A549 (cell line): ENCODE results near the gene KCNK13. TPM values are rescaled to one million over a fixed set of nuclear protein-coding genes. Genes with fewer than 3 reads are reported as not detected.

Experiments used
- ATAC-seq, 2 experiments: fragments of 200-7000 bp in 1 of 2; fragments of >200 bp in 1 of 2; cut with Nextera tagmentation in 1 of 2; cut with Tn5 transposase in 1 of 2; 3 replicates each; pipeline versions ENCODE4 v1.8.0 to v1.9.1; 2018 to 2020; ENCODE audit warnings: mild to moderate bottlenecking in 1 of 2, moderate library complexity in 1 of 2
- CTCF ChIA-PET: fragments of 300-600 bp; sonication (Branson Sonifier 250); formaldehyde crosslinking; extraction: SDS; loops from one replicate; lab custom pipeline; 2021; ENCODE audit warnings: antibody characterized with exemption, inconsistent platforms; lab: Yijun Ruan, JAX
- POLR2A ChIA-PET: fragments of 350-600 bp; formaldehyde crosslinking; extraction: SDS; loops from one replicate; lab custom pipeline; 2021; ENCODE audit warnings: antibody characterized with exemption, inconsistent platforms; lab: Yijun Ruan, JAX
- DNase-seq, 2 experiments: peaks; one replicate each; pipeline versions ENCODE4 v3.0.0 to v3.0.0-alpha.2; 2011 to 2016; ENCODE audit warnings: low read depth in 1 of 2, low spot score in 1 of 2
- FAIRE-seq: peaks from 2 replicates; lab custom pipeline; 2011; peaks lifted over from hg19 to GRCh38; lab: Jason Lieb, UNC
- H3K27ac ChIP-seq, 2 experiments: fragments of >200 bp; sonication (Bioruptor Twin); formaldehyde crosslinking; 3 replicates each; pipeline ENCODE4 v1.5.1; 2016 to 2017
- H3K4me1 ChIP-seq: fragments of >200 bp; sonication (Bioruptor Twin); formaldehyde crosslinking; 3 replicates; pipeline ENCODE4 v1.6.1; 2016
- H3K4me2 ChIP-seq: fragments of >200 bp; sonication (Bioruptor Twin); formaldehyde crosslinking; 3 replicates; pipeline ENCODE4 v1.6.1; 2016
- H3K4me3 ChIP-seq: fragments of >200 bp; sonication (Bioruptor Twin); formaldehyde crosslinking; 3 replicates; pipeline ENCODE4 v1.5.1; 2016
- H3K9me3 ChIP-seq: fragments of >200 bp; sonication (Bioruptor Twin); formaldehyde crosslinking; 3 replicates; pipeline ENCODE4 v1.6.1; 2016
- CBX8 ChIP-seq: fragments of 200-600 bp; sonication (generic); IDR thresholded peaks from 2 replicates; pipeline ENCODE4 v1.6.1; 2016
- CEBPB ChIP-seq, 2 experiments: fragments of >200 bp in 1 of 2; sonication (Bioruptor Twin) in 1 of 2; formaldehyde crosslinking in 1 of 2; IDR thresholded peaks; 2 replicates each; pipeline ENCODE4 v1.6.1; 2012 to 2016
- CHD2 ChIP-seq: fragments of 150-350 bp; IDR thresholded peaks from 2 replicates; pipeline ENCODE4 v1.6.1; 2014; ENCODE audit warnings: low read length; ENCODE audit not compliant: partially characterized antibody
- CTCF ChIP-seq: fragments of >200 bp; sonication (Bioruptor Twin); formaldehyde crosslinking; IDR thresholded peaks from 3 replicates; pipeline ENCODE4 v1.5.1; 2016
- E2F6 ChIP-seq: IDR thresholded peaks from 2 replicates; pipeline ENCODE4 v1.6.1; 2012; ENCODE audit warnings: low read depth, borderline replicate concordance
- EHF ChIP-seq: fragments of 250-450 bp; sonication (Bioruptor Pico); IDR thresholded peaks from 2 replicates; pipeline ENCODE4 v1.5.0; 2020; ENCODE audit warnings: mild to moderate bottlenecking
- ELK1 ChIP-seq: fragments of 150-350 bp; IDR thresholded peaks from 2 replicates; pipeline ENCODE4 v1.6.1; 2014; ENCODE audit warnings: low read depth, mild to moderate bottlenecking, low read length
- FOSB ChIP-seq: fragments of 250-450 bp; sonication (Bioruptor Pico); IDR thresholded peaks from 2 replicates; pipeline ENCODE4 v1.5.0; 2020; ENCODE audit warnings: mild to moderate bottlenecking, moderate library complexity
- GATA3 ChIP-seq: IDR thresholded peaks from 2 replicates; pipeline ENCODE4 v1.6.1; 2012; ENCODE audit warnings: borderline replicate concordance
- HDAC2 ChIP-seq: fragments of 200-600 bp; sonication (generic); IDR thresholded peaks from 2 replicates; pipeline ENCODE4 v1.6.1; 2016
- HEYL ChIP-seq: fragments of 250-450 bp; sonication (Bioruptor Pico); IDR thresholded peaks from 2 replicates; pipeline ENCODE4 v1.8.0; 2021; ENCODE audit warnings: mild to moderate bottlenecking, moderate library complexity
- JUN ChIP-seq, 2 experiments: fragments of >200 bp; sonication (Bioruptor Twin); formaldehyde crosslinking; IDR thresholded peaks; 2 replicates in 1 of 2; 3 replicates in 1 of 2; pipeline ENCODE4 v1.6.1; 2016 to 2017
- MYC ChIP-seq: IDR thresholded peaks from 2 replicates; pipeline ENCODE4 v1.6.1; 2012; ENCODE audit warnings: mild to moderate bottlenecking, inconsistent platforms, low read length, improper control_type of control experiment, borderline replicate concordance
- NFE2L2 ChIP-seq: fragments of 150-350 bp; conservative IDR thresholded peaks from 2 replicates; pipeline ENCODE4 v1.6.1; 2014; ENCODE audit warnings: low read length
- RARB ChIP-seq: fragments of 250-450 bp; sonication (Bioruptor Pico); IDR thresholded peaks from 2 replicates; pipeline ENCODE4 v1.8.0; 2021; ENCODE audit warnings: mild to moderate bottlenecking, moderate library complexity
- SMC3 ChIP-seq: fragments of >200 bp; sonication (Bioruptor Twin); formaldehyde crosslinking; IDR thresholded peaks from 3 replicates; pipeline ENCODE4 v1.6.1; 2018; ENCODE audit warnings: inconsistent platforms
- ZNF302 ChIP-seq: fragments of 250-450 bp; sonication (Bioruptor Pico); IDR thresholded peaks from 2 replicates; pipeline ENCODE4 v1.9.0; 2021; ENCODE audit warnings: inconsistent platforms, mild to moderate bottlenecking, moderate library complexity
- WGBS: methylation state at CpG from one replicate; pipeline ENCODE4 v1.1.6; 2017; ENCODE audit errors: missing lambda C conversion rate; 5-methylcytosine and 5-hydroxymethylcytosine counted together
- polyA plus RNA-seq, 4 experiments: library from polyadenylated mRNA; depleted of rRNA in 3 of 4; stranded (reverse); fragments of >200 nt; fragmentation: RNase III in 1 of 4; extraction: RNeasy Plus Mini Kit Qiagen cat#74134 plus additional on column Dnase treatment in 1 of 4; gene quantifications; 2 replicates in 3 of 4; 3 replicates in 1 of 4; pipeline ENCODE4 v1.2.3, GENCODE V29; 2011 to 2017

Gene KCNK13
- polyA plus RNA-seq, 2 of the 4 experiments (the other 2 are of a cell fraction), result not detected

- no peak for FAIRE-seq
- H3K9me3 ChIP-seq, result peaks cover 6% of the 10 kb centered on the region; the same call in 1 of the 3 replicates
- WGBS, result 40% methylated on average over 32 of the region's 60 CpGs
- peak; percentile 9 to 35; a peak in 4 of 6 replicates for ATAC-seq
- 0 out of 6 replicates have a peak overlapping the region, but pooled peaks of 1 of the 2 experiments have one; percentile 15 for H3K27ac ChIP-seq
- no peak for DNase-seq
- ChIA-PET CTCF (interaction anchor here (0.6 to 4.9 kb wide), 7 partner anchors 9 to 107 kb away, joined by 3 to 23 read pairs (median 3); partner anchors contain the start of gene EFCAB11), POLR2A (no interaction called here)
- peak overlapping the region; percentile 89 for H3K4me2 ChIP-seq
- TF ChIP-seq CBX8, result no peak
- no peak for TF ChIP-seq EHF
- no peak for TF ChIP-seq E2F6
- no peak for TF ChIP-seq HDAC2
- no peak for TF ChIP-seq SMC3
- TF ChIP-seq RARB (CRISPR knock-in tag), result no peak
- no peak for TF ChIP-seq CEBPB (IDR thresholded peaks at IDR 0.05)
- TF ChIP-seq MYC, result no peak
- no peak for TF ChIP-seq ELK1
- TF ChIP-seq CHD2, result no peak
- TF ChIP-seq ZNF302 (CRISPR knock-in tag), result no peak
- no peak for TF ChIP-seq CTCF
- peaks cover 13% of the 10 kb centered on the region; the same call in 1 of the 3 replicates for H3K4me1 ChIP-seq
- H3K4me3 ChIP-seq, result peak overlapping the region; percentile 54
These were observed 669 bp upstream of the KCNK13 start for GRCh38 chr14:90060965-90061684.

GRCh38 chr14:90062127-90062794 is 467 bp downstream of the KCNK13 start:
- Histone ChIP-seq H3K9me3 (peaks cover 6% of the 10 kb centered on the region; the same call in 1 of the 3 replicates), H3K4me2 (peak overlapping the region; percentile 89)
- TF ChIP-seq HEYL (CRISPR knock-in tag) (no peak), GATA3 (no peak), FOSB (CRISPR knock-in tag) (no peak), CHD2 (no peak), JUN (IDR thresholded peaks at IDR 0.05) (no peak), NFE2L2 (no peak)
- TF ChIP-seq, all 56 proteins: peak for 0
- Histone ChIP-seq H3K4me3 (peak overlapping the region; percentile 54), H3K4me1 (peaks cover 13% of the 10 kb centered on the region; the same call in 1 of the 3 replicates), H3K27ac (no peak overlapping the region)
- peak in 1 of 2 experiments; percentile 14 for DNase-seq
- FAIRE-seq, result no peak
- ATAC-seq, result peak; percentile 19 to 37; a peak in 3 of 6 replicates
- CTCF ChIA-PET, result interaction anchor here (0.9 to 4.9 kb wide), 5 partner anchors 10 to 174 kb away, joined by 3 to 23 read pairs (median 4); no protein-coding TSS in a partner anchor
- WGBS, result 21% methylated on average over 32 of the region's 63 CpGs
- POLR2A ChIA-PET, result no interaction called here
